OCI-LY3 (cell line): ENCODE measurements around the gene MRPS2.

Source experiments
- EZH2phosphoT487 ChIP-seq: fragments of 200-600 bp; shearing (Covaris generic); IDR thresholded peaks from 2 replicates; pipeline ENCODE4 v1.6.1; 2018; ENCODE audit warnings: antibody characterized with exemption, mixed run types, low read depth
- TF ChIP-seq, protein P1 (sequence below): fragments of 200-600, 300-600 bp; sonication (generic); IDR thresholded peaks from 2 replicates; pipeline ENCODE4 v1.5.1; 2014; ENCODE audit warnings: antibody characterized with exemption, low read length, low read depth

GRCh38 chr9:135514342-135515082 lies 14.0 kb downstream of the MRPS2 start:
- TF ChIP-seq, protein P1, sequence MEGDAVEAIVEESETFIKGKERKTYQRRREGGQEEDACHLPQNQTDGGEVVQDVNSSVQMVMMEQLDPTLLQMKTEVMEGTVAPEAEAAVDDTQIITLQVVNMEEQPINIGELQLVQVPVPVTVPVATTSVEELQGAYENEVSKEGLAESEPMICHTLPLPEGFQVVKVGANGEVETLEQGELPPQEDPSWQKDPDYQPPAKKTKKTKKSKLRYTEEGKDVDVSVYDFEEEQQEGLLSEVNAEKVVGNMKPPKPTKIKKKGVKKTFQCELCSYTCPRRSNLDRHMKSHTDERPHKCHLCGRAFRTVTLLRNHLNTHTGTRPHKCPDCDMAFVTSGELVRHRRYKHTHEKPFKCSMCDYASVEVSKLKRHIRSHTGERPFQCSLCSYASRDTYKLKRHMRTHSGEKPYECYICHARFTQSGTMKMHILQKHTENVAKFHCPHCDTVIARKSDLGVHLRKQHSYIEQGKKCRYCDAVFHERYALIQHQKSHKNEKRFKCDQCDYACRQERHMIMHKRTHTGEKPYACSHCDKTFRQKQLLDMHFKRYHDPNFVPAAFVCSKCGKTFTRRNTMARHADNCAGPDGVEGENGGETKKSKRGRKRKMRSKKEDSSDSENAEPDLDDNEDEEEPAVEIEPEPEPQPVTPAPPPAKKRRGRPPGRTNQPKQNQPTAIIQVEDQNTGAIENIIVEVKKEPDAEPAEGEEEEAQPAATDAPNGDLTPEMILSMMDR = no peak
- TF ChIP-seq EZH2phosphoT487 = no peak
